WTC11 (cell line): ENCODE data around the gene AP4M1. TPM values are rescaled to one million over a fixed set of nuclear protein-coding genes. Genes with fewer than 3 reads are reported as not detected.

Source experiments
- ELF4 ChIP-seq: sonication (generic); formaldehyde crosslinking; IDR thresholded peaks from 2 replicates; pipeline ENCODE4 v1.8.1; 2022; ENCODE audit warnings: low read depth, mild to moderate bottlenecking, moderate library complexity, missing genetic modification reagents
- HMGA2 ChIP-seq: fragments of 250-450 bp; sonication (Bioruptor Pico); IDR thresholded peaks from 2 replicates; pipeline ENCODE4 v1.4.0; 2021; ENCODE audit warnings: mild to moderate bottlenecking, moderate library complexity
- NFE2L1 ChIP-seq: sonication (generic); formaldehyde crosslinking; IDR thresholded peaks from 2 replicates; pipeline ENCODE4 v1.8.1; 2023; ENCODE audit warnings: missing genetic modification reagents
- NR1H2 ChIP-seq: sonication (generic); formaldehyde crosslinking; IDR thresholded peaks from 2 replicates; pipeline ENCODE4 v1.9.0; 2021; ENCODE audit warnings: mild to moderate bottlenecking, moderate library complexity, missing genetic modification reagents
- NR2C2 ChIP-seq: sonication (generic); formaldehyde crosslinking; IDR thresholded peaks from 2 replicates; pipeline ENCODE4 v1.8.0; 2022; ENCODE audit warnings: mild to moderate bottlenecking, missing genetic modification reagents
- NR3C1 ChIP-seq: sonication (generic); formaldehyde crosslinking; conservative IDR thresholded peaks from 2 replicates; pipeline ENCODE4 v1.8.1; 2023; ENCODE audit warnings: low read depth, mild to moderate bottlenecking, missing genetic modification reagents
- OVOL2 ChIP-seq: fragments of 250-450 bp; sonication (Bioruptor Pico); IDR thresholded peaks from 2 replicates; pipeline ENCODE4 v1.9.0; 2021; ENCODE audit warnings: mild to moderate bottlenecking, borderline replicate concordance
- SMAD3 ChIP-seq: sonication (generic); formaldehyde crosslinking; IDR thresholded peaks from 2 replicates; pipeline ENCODE4 v1.8.0; 2022; ENCODE audit warnings: missing genetic modification reagents, mild to moderate bottlenecking, borderline replicate concordance
- SP1 ChIP-seq: sonication (generic); formaldehyde crosslinking; conservative IDR thresholded peaks from 2 replicates; pipeline ENCODE4 v1.8.1; 2022; ENCODE audit warnings: missing genetic modification reagents
- TP53 ChIP-seq: sonication (generic); formaldehyde crosslinking; IDR thresholded peaks from 2 replicates; pipeline ENCODE4 v1.8.1; 2023; ENCODE audit warnings: mild to moderate bottlenecking, missing genetic modification reagents
- ZNF232 ChIP-seq: sonication (generic); formaldehyde crosslinking; IDR thresholded peaks from 2 replicates; pipeline ENCODE4 v1.8.0; 2022; ENCODE audit warnings: mild to moderate bottlenecking, missing genetic modification reagents
- total RNA-seq: library from RNA; stranded (reverse); gene quantifications from 3 replicates; pipeline ENCODE4 v1.2.3, GENCODE V29; 2021
- TF ChIP-seq, protein P1 (sequence below): sonication (generic); formaldehyde crosslinking; IDR thresholded peaks from 2 replicates; pipeline ENCODE4 v1.8.1; 2022; ENCODE audit warnings: missing genetic modification reagents, borderline replicate concordance
- TF ChIP-seq, protein P2 (sequence below): sonication (generic); formaldehyde crosslinking; IDR thresholded peaks from 2 replicates; pipeline ENCODE4 v1.8.1; 2022; ENCODE audit warnings: low read depth, missing genetic modification reagents, borderline replicate concordance
- TF ChIP-seq, protein P3 (sequence below): sonication (generic); formaldehyde crosslinking; IDR thresholded peaks from 2 replicates; pipeline ENCODE4 v1.8.1; 2023; ENCODE audit warnings: mild to moderate bottlenecking, missing genetic modification reagents
- TF ChIP-seq, protein P4 (sequence below): sonication (generic); formaldehyde crosslinking; IDR thresholded peaks from 2 replicates; pipeline ENCODE4 v1.8.1; 2023; ENCODE audit warnings: mild to moderate bottlenecking, missing genetic modification reagents, borderline replicate concordance
- TF ChIP-seq, protein P5 (sequence below): fragments of 250-450 bp; sonication (Bioruptor Pico); IDR thresholded peaks from 2 replicates; pipeline ENCODE4 v1.8.0; 2021; ENCODE audit warnings: mild to moderate bottlenecking
- TF ChIP-seq, protein P6 (sequence below): sonication (generic); formaldehyde crosslinking; IDR thresholded peaks from 2 replicates; pipeline ENCODE4 v1.8.0; 2022; ENCODE audit warnings: mild to moderate bottlenecking, missing genetic modification reagents
- TF ChIP-seq, protein P7 (sequence below): sonication (generic); formaldehyde crosslinking; IDR thresholded peaks from 2 replicates; pipeline ENCODE4 v1.8.0; 2023; ENCODE audit warnings: missing genetic modification reagents, mild to moderate bottlenecking, borderline replicate concordance

Gene AP4M1
- total RNA-seq, 1 experiment from 2014 or later = 18.0 TPM

DNA sequence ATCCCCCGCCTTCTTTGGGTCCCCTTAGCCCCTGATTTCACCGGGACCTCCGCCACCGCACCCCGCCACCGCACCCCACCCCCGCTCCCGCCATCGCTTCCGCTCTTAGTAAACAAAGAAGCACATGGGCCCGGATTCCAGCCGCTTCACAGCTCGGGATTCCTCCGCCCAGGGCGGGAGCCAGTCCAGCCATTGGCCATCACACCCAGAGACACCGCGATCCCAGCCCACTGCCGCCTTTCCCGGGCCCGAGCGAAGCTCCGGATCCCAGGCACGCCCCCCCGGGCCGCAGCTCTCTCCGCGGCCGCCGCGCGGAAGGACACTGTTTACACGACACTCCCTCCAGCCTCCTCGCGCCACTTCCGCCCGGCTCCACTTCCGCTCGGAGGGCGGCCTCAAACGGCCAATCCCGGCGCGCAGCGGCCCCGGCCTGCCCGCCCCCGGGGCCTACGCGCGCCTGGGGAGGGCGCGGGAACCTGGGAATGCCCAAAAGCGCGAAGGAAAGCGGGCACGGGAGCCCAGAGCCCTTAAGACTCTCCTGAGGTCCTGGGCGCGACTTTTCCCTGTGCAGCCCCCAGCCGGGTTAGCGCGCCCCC, 925 bp upstream of the AP4M1 start (continued):
- TF ChIP-seq, protein P1, sequence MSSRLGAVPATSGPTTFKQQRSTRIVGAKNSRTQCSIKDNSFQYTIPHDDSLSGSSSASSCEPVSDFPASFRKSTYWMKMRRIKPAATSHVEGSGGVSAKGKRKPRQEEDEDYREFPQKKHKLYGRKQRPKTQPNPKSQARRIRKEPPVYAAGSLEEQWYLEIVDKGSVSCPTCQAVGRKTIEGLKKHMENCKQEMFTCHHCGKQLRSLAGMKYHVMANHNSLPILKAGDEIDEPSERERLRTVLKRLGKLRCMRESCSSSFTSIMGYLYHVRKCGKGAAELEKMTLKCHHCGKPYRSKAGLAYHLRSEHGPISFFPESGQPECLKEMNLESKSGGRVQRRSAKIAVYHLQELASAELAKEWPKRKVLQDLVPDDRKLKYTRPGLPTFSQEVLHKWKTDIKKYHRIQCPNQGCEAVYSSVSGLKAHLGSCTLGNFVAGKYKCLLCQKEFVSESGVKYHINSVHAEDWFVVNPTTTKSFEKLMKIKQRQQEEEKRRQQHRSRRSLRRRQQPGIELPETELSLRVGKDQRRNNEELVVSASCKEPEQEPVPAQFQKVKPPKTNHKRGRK (CRISPR knock-in tag) = no peak
- TF ChIP-seq NR2C2 (CRISPR knock-in tag) (no peak), OVOL2 (CRISPR knock-in tag) (peak; percentile 53; the same call in 1 of the 2 replicates), TP53 (CRISPR knock-in tag) (no peak), SMAD3 (CRISPR knock-in tag) (0 out of 2 replicates have a peak, but pooled peaks have one; percentile 63), HMGA2 (CRISPR knock-in tag) (no peak), SP1 (CRISPR knock-in tag) (peak; percentile 73), ELF4 (CRISPR knock-in tag) (no peak), NFE2L1 (CRISPR knock-in tag) (no peak), NR3C1 (CRISPR knock-in tag) (no peak), ZNF232 (CRISPR knock-in tag) (peak; percentile 59; the same call in 1 of the 2 replicates), NR1H2 (CRISPR knock-in tag) (no peak)
- TF ChIP-seq, protein P2, sequence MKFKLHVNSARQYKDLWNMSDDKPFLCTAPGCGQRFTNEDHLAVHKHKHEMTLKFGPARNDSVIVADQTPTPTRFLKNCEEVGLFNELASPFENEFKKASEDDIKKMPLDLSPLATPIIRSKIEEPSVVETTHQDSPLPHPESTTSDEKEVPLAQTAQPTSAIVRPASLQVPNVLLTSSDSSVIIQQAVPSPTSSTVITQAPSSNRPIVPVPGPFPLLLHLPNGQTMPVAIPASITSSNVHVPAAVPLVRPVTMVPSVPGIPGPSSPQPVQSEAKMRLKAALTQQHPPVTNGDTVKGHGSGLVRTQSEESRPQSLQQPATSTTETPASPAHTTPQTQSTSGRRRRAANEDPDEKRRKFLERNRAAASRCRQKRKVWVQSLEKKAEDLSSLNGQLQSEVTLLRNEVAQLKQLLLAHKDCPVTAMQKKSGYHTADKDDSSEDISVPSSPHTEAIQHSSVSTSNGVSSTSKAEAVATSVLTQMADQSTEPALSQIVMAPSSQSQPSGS = 0 out of 2 replicates have a peak, but pooled peaks have one; percentile 7
- TF ChIP-seq, protein P3, sequence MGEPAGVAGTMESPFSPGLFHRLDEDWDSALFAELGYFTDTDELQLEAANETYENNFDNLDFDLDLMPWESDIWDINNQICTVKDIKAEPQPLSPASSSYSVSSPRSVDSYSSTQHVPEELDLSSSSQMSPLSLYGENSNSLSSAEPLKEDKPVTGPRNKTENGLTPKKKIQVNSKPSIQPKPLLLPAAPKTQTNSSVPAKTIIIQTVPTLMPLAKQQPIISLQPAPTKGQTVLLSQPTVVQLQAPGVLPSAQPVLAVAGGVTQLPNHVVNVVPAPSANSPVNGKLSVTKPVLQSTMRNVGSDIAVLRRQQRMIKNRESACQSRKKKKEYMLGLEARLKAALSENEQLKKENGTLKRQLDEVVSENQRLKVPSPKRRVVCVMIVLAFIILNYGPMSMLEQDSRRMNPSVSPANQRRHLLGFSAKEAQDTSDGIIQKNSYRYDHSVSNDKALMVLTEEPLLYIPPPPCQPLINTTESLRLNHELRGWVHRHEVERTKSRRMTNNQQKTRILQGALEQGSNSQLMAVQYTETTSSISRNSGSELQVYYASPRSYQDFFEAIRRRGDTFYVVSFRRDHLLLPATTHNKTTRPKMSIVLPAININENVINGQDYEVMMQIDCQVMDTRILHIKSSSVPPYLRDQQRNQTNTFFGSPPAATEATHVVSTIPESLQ (CRISPR knock-in tag) = no peak
- TF ChIP-seq, protein P4, sequence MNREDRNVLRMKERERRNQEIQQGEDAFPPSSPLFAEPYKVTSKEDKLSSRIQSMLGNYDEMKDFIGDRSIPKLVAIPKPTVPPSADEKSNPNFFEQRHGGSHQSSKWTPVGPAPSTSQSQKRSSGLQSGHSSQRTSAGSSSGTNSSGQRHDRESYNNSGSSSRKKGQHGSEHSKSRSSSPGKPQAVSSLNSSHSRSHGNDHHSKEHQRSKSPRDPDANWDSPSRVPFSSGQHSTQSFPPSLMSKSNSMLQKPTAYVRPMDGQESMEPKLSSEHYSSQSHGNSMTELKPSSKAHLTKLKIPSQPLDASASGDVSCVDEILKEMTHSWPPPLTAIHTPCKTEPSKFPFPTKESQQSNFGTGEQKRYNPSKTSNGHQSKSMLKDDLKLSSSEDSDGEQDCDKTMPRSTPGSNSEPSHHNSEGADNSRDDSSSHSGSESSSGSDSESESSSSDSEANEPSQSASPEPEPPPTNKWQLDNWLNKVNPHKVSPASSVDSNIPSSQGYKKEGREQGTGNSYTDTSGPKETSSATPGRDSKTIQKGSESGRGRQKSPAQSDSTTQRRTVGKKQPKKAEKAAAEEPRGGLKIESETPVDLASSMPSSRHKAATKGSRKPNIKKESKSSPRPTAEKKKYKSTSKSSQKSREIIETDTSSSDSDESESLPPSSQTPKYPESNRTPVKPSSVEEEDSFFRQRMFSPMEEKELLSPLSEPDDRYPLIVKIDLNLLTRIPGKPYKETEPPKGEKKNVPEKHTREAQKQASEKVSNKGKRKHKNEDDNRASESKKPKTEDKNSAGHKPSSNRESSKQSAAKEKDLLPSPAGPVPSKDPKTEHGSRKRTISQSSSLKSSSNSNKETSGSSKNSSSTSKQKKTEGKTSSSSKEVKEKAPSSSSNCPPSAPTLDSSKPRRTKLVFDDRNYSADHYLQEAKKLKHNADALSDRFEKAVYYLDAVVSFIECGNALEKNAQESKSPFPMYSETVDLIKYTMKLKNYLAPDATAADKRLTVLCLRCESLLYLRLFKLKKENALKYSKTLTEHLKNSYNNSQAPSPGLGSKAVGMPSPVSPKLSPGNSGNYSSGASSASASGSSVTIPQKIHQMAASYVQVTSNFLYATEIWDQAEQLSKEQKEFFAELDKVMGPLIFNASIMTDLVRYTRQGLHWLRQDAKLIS (CRISPR knock-in tag) = no peak
- TF ChIP-seq, protein P5, sequence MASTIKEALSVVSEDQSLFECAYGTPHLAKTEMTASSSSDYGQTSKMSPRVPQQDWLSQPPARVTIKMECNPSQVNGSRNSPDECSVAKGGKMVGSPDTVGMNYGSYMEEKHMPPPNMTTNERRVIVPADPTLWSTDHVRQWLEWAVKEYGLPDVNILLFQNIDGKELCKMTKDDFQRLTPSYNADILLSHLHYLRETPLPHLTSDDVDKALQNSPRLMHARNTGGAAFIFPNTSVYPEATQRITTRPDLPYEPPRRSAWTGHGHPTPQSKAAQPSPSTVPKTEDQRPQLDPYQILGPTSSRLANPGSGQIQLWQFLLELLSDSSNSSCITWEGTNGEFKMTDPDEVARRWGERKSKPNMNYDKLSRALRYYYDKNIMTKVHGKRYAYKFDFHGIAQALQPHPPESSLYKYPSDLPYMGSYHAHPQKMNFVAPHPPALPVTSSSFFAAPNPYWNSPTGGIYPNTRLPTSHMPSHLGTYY (CRISPR knock-in tag) = no peak
- TF ChIP-seq, protein P6, sequence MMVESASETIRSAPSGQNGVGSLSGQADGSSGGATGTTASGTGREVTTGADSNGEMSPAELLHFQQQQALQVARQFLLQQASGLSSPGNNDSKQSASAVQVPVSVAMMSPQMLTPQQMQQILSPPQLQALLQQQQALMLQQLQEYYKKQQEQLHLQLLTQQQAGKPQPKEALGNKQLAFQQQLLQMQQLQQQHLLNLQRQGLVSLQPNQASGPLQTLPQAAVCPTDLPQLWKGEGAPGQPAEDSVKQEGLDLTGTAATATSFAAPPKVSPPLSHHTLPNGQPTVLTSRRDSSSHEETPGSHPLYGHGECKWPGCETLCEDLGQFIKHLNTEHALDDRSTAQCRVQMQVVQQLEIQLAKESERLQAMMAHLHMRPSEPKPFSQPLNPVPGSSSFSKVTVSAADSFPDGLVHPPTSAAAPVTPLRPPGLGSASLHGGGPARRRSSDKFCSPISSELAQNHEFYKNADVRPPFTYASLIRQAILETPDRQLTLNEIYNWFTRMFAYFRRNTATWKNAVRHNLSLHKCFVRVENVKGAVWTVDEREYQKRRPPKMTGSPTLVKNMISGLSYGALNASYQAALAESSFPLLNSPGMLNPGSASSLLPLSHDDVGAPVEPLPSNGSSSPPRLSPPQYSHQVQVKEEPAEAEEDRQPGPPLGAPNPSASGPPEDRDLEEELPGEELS (CRISPR knock-in tag) = peak; percentile 79
- TF ChIP-seq, protein P7, sequence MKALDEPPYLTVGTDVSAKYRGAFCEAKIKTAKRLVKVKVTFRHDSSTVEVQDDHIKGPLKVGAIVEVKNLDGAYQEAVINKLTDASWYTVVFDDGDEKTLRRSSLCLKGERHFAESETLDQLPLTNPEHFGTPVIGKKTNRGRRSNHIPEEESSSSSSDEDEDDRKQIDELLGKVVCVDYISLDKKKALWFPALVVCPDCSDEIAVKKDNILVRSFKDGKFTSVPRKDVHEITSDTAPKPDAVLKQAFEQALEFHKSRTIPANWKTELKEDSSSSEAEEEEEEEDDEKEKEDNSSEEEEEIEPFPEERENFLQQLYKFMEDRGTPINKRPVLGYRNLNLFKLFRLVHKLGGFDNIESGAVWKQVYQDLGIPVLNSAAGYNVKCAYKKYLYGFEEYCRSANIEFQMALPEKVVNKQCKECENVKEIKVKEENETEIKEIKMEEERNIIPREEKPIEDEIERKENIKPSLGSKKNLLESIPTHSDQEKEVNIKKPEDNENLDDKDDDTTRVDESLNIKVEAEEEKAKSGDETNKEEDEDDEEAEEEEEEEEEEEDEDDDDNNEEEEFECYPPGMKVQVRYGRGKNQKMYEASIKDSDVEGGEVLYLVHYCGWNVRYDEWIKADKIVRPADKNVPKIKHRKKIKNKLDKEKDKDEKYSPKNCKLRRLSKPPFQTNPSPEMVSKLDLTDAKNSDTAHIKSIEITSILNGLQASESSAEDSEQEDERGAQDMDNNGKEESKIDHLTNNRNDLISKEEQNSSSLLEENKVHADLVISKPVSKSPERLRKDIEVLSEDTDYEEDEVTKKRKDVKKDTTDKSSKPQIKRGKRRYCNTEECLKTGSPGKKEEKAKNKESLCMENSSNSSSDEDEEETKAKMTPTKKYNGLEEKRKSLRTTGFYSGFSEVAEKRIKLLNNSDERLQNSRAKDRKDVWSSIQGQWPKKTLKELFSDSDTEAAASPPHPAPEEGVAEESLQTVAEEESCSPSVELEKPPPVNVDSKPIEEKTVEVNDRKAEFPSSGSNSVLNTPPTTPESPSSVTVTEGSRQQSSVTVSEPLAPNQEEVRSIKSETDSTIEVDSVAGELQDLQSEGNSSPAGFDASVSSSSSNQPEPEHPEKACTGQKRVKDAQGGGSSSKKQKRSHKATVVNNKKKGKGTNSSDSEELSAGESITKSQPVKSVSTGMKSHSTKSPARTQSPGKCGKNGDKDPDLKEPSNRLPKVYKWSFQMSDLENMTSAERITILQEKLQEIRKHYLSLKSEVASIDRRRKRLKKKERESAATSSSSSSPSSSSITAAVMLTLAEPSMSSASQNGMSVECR (CRISPR knock-in tag) = peak; percentile 94
